Measurements from ENCODE around the gene CCL2.

DNA sequence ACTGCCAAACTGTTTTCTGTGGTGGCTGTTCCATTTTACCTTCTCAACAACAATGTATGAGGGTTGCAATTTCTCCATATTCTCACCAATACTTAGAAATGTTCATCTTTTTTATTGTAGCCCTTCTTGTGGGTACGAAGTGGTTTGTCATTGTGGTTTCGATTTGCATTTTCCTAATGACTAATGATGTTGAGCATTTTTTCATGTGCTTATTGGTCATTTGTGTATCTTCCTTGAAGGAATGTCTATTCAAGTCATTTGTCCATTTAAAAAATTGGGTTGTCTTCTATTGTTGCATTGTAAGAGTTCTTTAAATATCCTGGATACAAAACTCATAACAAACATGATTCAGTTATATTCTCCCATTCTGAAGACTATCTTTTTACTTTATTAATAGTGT, 47.5 kb upstream of the CCL2 start:
- TF ChIP-seq, protein P1, sequence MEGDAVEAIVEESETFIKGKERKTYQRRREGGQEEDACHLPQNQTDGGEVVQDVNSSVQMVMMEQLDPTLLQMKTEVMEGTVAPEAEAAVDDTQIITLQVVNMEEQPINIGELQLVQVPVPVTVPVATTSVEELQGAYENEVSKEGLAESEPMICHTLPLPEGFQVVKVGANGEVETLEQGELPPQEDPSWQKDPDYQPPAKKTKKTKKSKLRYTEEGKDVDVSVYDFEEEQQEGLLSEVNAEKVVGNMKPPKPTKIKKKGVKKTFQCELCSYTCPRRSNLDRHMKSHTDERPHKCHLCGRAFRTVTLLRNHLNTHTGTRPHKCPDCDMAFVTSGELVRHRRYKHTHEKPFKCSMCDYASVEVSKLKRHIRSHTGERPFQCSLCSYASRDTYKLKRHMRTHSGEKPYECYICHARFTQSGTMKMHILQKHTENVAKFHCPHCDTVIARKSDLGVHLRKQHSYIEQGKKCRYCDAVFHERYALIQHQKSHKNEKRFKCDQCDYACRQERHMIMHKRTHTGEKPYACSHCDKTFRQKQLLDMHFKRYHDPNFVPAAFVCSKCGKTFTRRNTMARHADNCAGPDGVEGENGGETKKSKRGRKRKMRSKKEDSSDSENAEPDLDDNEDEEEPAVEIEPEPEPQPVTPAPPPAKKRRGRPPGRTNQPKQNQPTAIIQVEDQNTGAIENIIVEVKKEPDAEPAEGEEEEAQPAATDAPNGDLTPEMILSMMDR (IDR thresholded peaks at IDR 0.05) = no peak
- no peak for TF ChIP-seq EZH2 (IDR thresholded peaks at IDR 0.05; ENCODE audit: borderline replicate concordance, insufficient read depth, low read depth, low read length, poor library complexity, severe bottlenecking)

All from B cell (primary cell).